G401 (cell line): ENCODE data around the gene COL4A1. TPM values are rescaled to one million over a fixed set of nuclear protein-coding genes. Genes with fewer than 3 reads are reported as not detected.

ENCODE experiments used
- DNase-seq: peaks from one replicate; pipeline ENCODE4 v3.0.0-alpha.2; 2015; ENCODE audit warnings: low spot score
- in situ Hi-C: cut with HindIII; loops from 2 replicates; pipeline ENCODE4 v1.10.0; 2016; ENCODE audit warnings: low sequenced_read_pairs, mixed read lengths
- total RNA-seq: library from RNA; depleted of rRNA; stranded (reverse); fragments of >200 nt; shearing (Covaris generic); gene quantifications from 2 replicates; pipeline ENCODE4 v1.2.3, GENCODE V29; 2014

COL4A1 gene
- total RNA-seq, 1 experiment from 2014 or later = 0.98 TPM

- in situ Hi-C loops = no loop called here
- DNase-seq = no peak
Measured at GRCh38 chr13:110300090-110300815, 6.7 kb downstream of the COL4A1 start.

DNA sequence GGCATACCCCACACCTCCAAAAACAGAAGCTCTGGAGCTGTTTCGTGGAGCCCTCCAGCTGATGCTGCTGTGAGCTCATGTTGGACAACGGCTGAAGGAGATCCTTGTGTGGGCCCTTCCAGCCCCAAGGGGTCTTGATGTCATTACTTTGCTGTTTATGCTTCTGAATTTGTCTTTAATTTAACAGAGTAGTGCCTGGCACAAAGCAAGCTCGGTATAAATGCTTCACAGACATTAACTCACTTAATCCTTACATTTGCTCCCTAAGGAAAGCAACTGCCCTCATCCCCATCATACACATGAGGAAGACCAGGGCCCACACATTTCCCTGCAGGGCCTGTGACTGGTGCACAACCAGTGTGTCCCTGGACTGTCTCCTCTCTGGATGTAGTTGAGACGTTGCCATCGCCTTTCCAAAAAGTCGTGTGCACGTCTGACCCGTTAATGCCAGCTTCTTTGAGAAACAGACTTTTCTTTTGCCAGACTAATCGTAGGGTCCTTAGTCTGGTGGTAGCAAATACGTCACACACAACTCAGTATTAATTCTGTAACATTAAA lies 7.6 kb downstream of the COL4A1 start:
- in situ Hi-C loops = no loop called here
- no peak for DNase-seq

DNA sequence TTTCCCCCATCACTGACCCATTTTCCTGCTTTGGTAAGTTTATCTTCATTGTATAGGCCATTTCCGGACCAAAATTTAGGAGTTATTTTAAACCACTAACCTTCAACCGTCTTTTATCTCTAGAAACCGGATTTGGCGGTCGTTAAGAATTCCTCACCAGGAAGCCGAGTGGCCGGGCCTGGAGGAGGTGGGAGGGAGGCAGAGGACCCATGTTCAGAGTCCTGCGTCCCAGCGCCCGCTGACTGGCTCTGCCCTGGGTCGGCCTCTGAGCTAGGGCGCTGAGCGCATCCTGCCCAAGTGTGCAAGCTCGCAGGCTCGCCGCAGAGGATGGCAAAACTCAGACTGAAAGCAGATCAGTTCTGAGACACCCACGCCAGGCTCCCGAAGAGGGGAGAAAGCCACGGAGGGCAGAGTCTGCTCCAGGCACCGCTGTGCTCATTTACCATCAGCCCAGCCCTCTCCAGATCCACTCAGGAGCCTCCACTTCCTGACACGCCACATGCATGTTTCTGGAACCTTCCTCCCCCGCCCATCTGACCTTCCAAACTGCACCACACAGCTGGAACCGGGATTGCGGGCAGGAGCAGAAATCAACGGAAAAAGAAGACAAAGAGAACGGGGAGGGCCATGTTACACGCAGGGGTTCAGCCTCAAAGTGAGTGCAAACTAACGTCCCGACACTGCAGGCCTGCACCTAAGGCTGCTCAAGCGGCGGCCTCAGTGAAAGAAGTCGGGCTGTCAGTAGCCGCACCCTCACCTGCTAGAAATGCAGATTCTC lies 8.3 kb downstream of the COL4A1 start:
- DNase-seq = no peak
- in situ Hi-C loops = no loop called here

- no peak for DNase-seq
- in situ Hi-C loops = no loop called here
Measured at GRCh38 chr13:110297766-110298504, 9.0 kb downstream of the COL4A1 start.

GRCh38 chr13:110297011-110297410 lies 9.9 kb downstream of the COL4A1 start:
- in situ Hi-C loops = no loop called here
- DNase-seq = no peak

DNA sequence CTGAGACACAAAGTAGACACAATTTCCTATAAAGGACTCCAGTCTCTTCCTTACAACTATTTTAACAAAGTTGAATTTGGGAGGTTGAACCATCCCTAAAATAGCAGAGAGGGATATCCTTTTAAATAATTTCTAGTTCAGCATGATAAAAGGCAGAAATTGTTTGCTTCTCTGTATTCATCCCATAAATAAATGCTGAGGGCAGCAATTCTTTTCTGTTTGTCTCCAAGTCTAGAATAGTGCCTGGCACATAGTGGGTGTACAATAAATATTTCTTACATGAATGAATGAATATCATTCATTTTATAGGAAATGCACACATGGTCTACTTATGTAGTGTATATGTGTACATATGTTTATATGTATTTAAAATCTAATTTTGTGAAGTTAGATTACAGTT lies 12.3 kb downstream of the COL4A1 start:
- in situ Hi-C loops = no loop called here
- DNase-seq = no peak

GRCh38 chr13:110294146-110294545 lies 12.8 kb downstream of the COL4A1 start:
- DNase-seq = no peak
- in situ Hi-C loops = no loop called here

GRCh38 chr13:110293649-110294048 lies 13.3 kb downstream of the COL4A1 start:
- no peak for DNase-seq
- in situ Hi-C loops = no loop called here

GRCh38 chr13:110293037-110293436 lies 13.9 kb downstream of the COL4A1 start:
- DNase-seq = no peak
- in situ Hi-C loops = no loop called here

GRCh38 chr13:110291286-110291685 lies 15.7 kb downstream of the COL4A1 start:
- in situ Hi-C loops = no loop called here
- DNase-seq = no peak

- in situ Hi-C loops = no loop called here
Measured at GRCh38 chr13:110290826-110291225, 16.1 kb downstream of the COL4A1 start.

DNA sequence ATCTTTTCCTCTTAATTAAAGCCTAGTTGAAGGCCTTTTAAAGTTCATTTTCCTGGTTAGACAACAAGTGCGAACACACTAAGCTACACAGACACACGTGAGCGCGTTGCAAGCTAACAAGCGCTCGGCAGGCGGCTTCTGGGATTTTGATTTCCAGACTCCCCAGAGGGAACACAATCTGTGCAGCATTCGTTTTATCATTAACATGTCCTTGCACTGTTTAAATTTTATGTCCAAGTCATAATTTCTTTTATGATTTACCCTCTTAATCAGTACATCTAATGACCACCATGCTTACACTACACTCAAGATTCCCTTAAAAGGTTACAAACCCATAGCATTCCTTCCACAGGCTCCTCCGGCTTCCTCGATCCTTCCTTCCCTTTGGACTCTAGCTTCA lies 16.8 kb downstream of the COL4A1 start:
- no peak for DNase-seq
- in situ Hi-C loops = no loop called here

More at GRCh38 chr13:110290826-110291225, 16.1 kb downstream of the COL4A1 start:
- no peak for DNase-seq

GRCh38 chr13:110289661-110290060 lies 17.3 kb downstream of the COL4A1 start:
- no peak for DNase-seq
- in situ Hi-C loops = no loop called here

DNA sequence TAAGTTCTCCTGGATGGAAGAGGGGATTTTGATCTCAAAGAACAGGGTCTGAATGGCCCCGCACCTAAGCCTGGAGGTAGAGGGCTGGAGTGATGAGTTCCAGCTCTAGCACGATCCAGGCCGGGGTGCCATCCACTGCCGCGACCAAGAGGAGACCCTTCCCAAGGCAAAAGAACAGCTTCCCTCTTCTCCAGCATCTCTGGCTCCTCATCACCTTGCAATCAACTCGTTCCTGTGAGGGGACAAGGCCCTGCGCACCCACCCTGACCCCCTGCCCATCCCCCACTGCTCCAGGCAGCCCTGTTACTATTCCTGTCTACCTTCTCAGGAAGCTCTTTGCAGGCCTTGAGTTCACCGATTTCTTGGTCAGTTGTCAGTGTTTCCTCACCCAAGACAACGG lies 17.8 kb downstream of the COL4A1 start:
- in situ Hi-C loops = no loop called here
- no peak for DNase-seq

GRCh38 chr13:110286833-110287819 lies 19.8 kb downstream of the COL4A1 start:
- in situ Hi-C loops = no loop called here
- DNase-seq = no peak

- DNase-seq = no peak
- in situ Hi-C loops = no loop called here
Measured at GRCh38 chr13:110285991-110286832, 20.7 kb downstream of the COL4A1 start.

DNA sequence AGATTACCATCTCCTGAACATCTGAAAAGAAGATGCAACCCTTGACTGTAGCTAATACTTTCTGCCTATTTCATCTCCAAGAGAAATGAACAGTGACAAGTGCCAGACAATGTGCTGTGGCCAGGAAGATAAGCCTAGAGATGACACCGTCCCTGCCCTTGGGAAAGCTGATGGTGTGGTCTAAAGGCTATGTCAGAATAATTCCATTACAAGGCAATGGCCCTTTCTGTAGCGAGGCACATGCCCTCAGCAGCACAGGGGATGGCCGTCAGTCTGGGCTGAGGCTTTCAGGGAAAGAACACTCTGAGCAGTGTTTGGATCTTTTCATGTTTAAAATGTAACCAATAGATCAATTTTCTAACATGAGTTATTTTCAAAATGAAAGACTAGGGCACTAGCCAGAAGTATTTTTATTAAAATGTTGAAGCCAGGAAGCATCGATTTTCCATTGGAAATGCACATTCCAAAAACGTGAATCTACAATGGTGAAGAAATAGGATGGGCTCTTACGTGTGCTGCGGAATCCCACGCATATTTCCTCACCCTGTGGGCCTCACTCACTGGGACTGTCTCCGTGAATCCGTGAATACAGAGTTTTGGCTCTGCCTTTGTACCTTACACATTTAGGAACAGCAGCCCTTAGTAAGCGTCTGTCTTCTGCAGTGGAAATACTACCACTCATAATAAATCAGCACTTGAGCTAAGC lies 22.0 kb downstream of the COL4A1 start:
- in situ Hi-C loops = no loop called here

More for the DNA sequence above, 22.0 kb downstream of the COL4A1 start:
- no peak for DNase-seq
